Measurements from ENCODE around the gene TMPRSS4.

The TMPRSS4 gene

GRCh38 chr11:118138839-118139420 lies 62.1 kb downstream of the TMPRSS4 start:
- no peak for DNase-seq

DNA sequence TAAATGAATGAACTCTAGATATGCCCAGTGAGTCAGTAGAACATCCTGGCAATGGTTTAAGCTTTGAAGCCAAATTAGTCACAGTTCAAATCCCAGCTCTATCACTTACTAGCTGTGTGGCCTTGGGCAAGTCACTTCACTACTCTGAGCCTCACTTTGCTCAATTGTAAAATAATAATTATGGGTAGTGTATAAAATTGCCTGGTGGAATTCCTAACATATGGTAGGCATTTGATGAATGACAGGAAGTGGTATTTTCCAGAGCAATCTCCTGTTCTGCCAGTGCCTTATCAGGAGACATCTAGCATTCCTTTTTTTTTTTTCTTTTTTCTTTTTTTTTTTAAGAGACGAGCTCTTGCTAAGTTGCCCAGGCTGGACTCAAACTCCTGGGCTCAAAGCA lies 62.7 kb downstream of the TMPRSS4 start:
- DNase-seq, result no peak

GRCh38 chr11:118142081-118142480 lies 65.2 kb downstream of the TMPRSS4 start:
- no peak for DNase-seq

GRCh38 chr11:118142809-118143208 lies 65.9 kb downstream of the TMPRSS4 start:
- no peak for DNase-seq

DNA sequence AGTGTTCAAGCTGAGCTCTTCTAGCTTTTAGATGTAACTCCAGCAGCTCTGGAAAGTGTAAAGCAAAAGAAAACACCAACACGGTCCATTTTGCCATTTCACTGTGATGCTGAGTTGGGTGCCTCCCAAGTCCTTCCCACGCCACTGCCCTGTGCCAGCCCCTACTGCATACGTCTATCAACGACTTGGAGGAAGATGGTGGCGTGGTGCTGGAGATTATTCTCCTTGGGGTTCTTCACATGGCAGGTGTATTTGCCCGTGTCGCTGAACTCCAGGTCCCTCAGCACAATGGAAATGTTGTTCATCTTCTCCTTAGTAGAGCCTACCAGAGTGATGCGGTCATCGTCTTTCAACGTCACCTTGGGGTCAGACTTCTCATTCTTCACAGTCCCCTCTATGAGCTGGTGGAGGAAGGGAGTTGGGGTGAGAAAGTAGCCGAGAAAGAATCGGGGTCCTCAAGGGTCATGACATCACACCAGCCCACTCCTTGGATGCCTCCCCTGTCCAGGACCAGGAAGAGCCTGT lies 66.8 kb downstream of the TMPRSS4 start:
- DNase-seq, result no peak

DNA sequence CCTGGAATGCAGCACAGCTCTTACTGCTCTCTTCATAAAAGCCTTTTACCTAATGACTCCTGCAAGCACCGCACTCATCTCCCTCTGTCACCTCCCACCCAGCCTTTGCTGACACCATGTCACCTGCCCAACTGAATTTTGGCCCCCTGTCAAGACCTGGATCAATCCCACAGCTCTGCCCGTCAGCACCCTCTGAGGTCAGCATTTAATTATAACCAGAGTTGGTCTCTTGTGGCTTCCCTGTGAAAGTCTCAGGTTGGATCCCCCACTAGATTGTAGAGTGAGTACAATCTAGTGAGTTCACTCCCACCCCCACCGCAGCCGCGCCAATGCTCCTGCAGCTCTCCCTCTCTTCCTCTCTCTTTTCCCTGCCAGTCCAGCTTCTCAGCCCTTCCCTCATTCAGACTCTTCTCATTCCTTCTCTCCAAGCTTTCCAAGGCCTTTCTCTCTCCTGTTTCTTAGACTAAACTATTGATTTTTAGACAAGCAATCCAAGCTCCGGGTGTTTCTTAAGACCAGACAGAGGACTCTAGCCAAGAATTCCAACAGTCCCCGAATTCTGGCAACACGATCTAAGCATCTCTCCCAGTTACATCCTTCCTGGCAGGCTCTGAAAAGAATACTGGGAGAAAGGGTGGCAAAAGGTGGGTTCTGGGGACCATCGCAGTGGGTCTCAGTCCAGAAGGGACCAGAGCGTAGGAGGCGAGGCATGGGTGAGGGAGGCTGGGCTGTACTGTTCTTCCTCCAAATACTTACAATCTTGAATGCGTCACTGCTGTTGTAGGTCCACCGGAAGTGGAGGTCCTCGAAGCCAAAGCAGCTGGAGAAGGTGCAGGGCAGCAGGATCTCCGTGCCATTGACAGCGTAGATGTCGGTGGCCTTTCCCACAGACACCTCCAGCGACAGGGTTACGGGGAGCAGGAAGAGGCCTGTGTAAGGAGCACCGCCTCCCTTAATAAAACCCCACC lies 67.7 kb downstream of the TMPRSS4 start:
- no peak for DNase-seq

- DNase-seq, result peak; percentile 87
These were observed 68.7 kb downstream of the TMPRSS4 start for GRCh38 chr11:118145285-118146227.

DNA sequence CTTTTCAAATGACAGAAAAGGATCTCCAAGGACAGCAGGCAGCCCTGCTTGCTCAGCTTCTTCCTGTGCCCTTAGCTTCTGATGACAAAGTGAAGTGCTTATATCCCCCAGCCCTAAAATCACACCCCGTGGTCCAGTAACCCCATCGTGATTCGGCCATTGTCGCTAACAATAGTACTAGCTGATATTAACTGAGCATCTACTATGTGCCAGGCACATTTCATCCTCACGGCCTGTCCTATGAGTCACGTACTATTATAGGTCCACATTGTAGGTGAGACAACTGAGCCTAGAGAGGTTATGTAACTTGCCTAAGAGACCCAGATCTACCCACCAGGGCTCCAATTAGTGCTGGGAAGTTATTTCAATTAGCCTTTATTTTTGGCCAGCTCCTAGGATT lies 69.7 kb downstream of the TMPRSS4 start:
- no peak for DNase-seq

DNA sequence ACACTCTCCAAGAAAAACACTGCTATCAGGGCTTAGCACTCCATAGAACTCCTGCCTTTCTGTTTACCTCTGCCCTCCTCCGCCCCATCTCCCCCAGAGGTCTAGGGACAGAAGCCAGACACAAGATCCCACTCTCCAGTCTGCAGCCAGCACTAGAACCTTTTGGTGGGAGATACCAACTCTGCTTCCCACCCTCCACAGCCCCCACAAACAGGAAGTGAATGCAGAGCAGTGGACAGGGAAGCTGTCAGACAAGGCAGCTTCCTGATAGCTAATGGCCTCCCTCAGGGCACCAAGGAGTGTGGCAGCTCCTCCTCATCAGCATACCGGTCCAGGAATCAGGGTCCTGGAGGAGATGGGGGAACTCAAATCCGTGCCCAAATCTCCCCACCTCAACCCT lies 70.6 kb downstream of the TMPRSS4 start:
- no peak for DNase-seq

- DNase-seq, result no peak
These were observed 71.4 kb downstream of the TMPRSS4 start for GRCh38 chr11:118148240-118148639.

- DNase-seq, result no peak
These were observed 72.0 kb downstream of the TMPRSS4 start for GRCh38 chr11:118148856-118149255.

GRCh38 chr11:118149493-118149892 lies 72.6 kb downstream of the TMPRSS4 start:
- DNase-seq, result no peak

- DNase-seq, result no peak
These were observed 74.6 kb downstream of the TMPRSS4 start for GRCh38 chr11:118151431-118151830.

GRCh38 chr11:118152020-118152551 lies 75.2 kb downstream of the TMPRSS4 start:
- DNase-seq, result no peak

GRCh38 chr11:118152552-118153471 lies 75.9 kb downstream of the TMPRSS4 start, which contains the start of gene SCN4B:
SCN4B (minus strand) TSS chr11:118152823; CDS start chr11:118152673, 150 bp downstream.
- DNase-seq, result peak; percentile 84

GRCh38 chr11:118153516-118153915 lies 76.6 kb downstream of the TMPRSS4 start:
- no peak for DNase-seq

DNA sequence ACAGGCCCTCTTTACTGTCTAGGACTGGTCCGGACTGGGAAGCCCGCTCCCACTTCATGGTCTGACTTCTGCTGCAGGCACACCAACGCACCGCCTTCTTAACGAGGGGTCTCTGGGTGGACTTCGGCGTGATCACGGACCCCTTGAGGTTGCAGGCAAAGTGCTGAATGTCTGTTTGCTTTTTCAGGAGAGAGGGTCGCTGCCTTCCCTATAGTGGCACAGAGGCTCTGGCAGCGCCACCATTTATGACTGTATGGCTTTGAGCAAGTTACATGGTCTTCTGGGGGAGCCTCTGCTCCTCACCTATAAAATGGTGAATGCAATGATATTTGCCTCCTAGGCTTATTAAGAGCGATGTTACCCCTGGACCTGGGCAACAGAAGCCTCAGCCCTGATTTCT lies 77.1 kb downstream of the TMPRSS4 start:
- DNase-seq, result no peak

GRCh38 chr11:118154641-118155040 lies 77.8 kb downstream of the TMPRSS4 start:
- no peak for DNase-seq

DNA sequence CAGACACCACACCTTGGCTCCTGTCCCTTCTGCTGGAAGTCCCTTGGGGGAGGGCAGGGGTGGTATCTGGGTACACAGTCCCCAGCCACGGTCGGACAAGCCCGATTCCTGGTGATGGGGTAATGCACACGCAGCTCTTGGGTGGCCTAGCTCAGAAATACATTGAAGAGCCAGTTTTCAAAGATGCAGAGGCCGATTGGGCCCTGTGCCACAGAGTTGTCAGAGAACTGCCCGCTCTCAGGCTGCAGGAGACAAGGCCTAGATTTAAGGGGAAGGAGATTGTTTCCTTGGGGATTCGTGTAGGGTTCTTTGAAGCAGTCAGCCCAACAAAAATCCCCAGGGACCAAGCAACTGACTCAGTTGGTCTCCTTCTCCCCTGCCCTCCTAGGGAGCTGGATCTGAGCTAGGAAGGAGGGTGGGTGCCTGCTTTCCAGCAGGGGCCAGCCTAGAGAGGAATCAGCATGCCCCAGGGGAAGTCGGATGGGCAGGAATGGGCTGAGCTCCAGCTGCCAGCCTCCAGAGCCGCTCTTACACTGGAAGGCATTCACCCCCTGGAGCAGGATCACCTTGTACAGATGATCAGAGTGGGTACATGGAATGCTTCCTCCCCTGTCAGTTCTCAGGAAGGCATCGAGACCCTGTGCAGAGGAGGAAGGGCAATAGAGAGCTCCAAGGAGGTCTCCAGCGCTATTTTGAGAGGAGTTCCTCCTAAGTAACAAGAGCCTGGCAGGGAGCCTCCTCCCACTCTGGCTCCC lies 79.1 kb downstream of the TMPRSS4 start:
- DNase-seq, result no peak

- no peak for DNase-seq
These were observed 79.8 kb downstream of the TMPRSS4 start for GRCh38 chr11:118156531-118157185.
